Keratinocyte (primary cell): ENCODE results near the gene C2orf69.

ENCODE experiments used
- EZH2 ChIP-seq: IDR thresholded peaks from one replicate; pipeline ENCODE4 v1.6.1; 2012; ENCODE audit warnings: inconsistent platforms, mild to moderate bottlenecking, low read length, moderate library complexity
- TF ChIP-seq, protein P1 (sequence below), 3 experiments: IDR thresholded peaks in 1 of 3; conservative IDR thresholded peaks in 1 of 3; optimal IDR thresholded peaks in 1 of 3; 2 replicates in 2 of 3; 3 replicates in 1 of 3; pipeline versions ENCODE3 to v1.5.1; 2011; ENCODE audit warnings: low read length in 3 of 3, mild to moderate bottlenecking in 3 of 3, moderate library complexity in 2 of 3, control low read depth in 1 of 3, inconsistent platforms in 1 of 3; ENCODE audit not compliant: insufficient read depth in 2 of 3; ENCODE audit errors: extremely low read depth in 1 of 3

DNA sequence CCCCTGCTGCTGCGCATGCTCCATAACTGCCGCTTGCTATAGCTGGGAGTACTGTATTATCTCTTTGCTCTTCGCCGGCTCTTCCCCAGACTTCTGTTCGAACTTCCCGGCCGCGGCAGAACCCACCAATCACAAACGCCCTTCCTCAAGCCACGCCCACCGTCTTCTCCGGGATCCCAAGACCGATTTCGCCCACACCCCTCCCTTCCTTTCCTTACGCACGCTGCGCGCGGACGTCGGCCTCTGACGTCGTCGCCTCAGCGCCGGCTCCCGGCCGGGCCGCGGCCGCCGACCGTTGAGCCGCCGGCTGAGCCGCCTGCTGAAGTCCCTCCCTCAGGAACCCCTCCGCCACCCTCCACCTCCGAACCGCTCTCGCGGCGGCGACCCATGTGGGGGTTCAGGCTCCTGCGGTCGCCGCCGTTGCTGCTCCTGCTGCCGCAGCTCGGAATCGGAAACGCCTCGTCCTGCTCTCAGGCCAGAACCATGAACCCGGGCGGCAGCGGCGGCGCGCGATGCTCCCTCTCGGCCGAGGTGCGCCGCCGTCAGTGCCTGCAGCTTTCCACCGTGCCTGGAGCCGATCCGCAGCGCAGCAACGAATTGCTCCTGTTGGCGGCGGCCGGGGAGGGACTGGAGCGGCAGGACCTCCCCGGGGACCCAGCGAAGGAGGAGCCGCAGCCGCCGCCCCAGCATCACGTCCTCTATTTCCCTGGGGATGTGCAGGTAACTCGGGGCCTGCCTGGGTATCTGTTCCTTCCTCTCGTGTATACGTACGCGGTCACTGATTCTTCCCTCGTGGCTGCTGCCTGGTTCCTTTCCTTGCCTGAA, at the start of gene C2orf69:
- TF ChIP-seq, protein P1, sequence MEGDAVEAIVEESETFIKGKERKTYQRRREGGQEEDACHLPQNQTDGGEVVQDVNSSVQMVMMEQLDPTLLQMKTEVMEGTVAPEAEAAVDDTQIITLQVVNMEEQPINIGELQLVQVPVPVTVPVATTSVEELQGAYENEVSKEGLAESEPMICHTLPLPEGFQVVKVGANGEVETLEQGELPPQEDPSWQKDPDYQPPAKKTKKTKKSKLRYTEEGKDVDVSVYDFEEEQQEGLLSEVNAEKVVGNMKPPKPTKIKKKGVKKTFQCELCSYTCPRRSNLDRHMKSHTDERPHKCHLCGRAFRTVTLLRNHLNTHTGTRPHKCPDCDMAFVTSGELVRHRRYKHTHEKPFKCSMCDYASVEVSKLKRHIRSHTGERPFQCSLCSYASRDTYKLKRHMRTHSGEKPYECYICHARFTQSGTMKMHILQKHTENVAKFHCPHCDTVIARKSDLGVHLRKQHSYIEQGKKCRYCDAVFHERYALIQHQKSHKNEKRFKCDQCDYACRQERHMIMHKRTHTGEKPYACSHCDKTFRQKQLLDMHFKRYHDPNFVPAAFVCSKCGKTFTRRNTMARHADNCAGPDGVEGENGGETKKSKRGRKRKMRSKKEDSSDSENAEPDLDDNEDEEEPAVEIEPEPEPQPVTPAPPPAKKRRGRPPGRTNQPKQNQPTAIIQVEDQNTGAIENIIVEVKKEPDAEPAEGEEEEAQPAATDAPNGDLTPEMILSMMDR (optimal IDR thresholded peaks at IDR 0.05 in 1 of 3, IDR thresholded peaks at IDR 0.05 in 1 of 3, conservative IDR thresholded peaks at IDR 0.05 in 1 of 3; ENCODE audit: extremely low read depth in 1 of 3, insufficient read depth in 2 of 3, low read length in 3 of 3), result no peak
- TF ChIP-seq EZH2, result no peak
